AG04450 (cell line): Measurements from ENCODE around the gene TRUB1. TPM values are rescaled to one million over a fixed set of nuclear protein-coding genes. Genes with fewer than 3 reads are reported as not detected.

ENCODE experiments used
- CTCF ChIA-PET: fragments of 300-600, 350-600 bp; formaldehyde crosslinking; extraction: SDS; loops from one replicate; lab custom pipeline; 2022; ENCODE audit warnings: antibody characterized with exemption, inconsistent platforms; lab: Charles Lee
- POLR2A ChIA-PET: fragments of 350-600 bp; formaldehyde crosslinking; extraction: SDS; loops from one replicate; lab custom pipeline; 2021; ENCODE audit warnings: antibody characterized with exemption, inconsistent platforms; lab: Yijun Ruan, JAX
- DNase-seq: peaks from one replicate; pipeline ENCODE4 v3.0.0-alpha.2; 2011; ENCODE audit warnings: low read depth, low spot score
- H3K27ac ChIP-seq: one replicate; pipeline ENCODE4 v1.5.1; 2012; ENCODE audit warnings: low read depth, low read length, control low read depth
- H3K27me3 ChIP-seq: one replicate; pipeline ENCODE4 v1.6.0; 2012; ENCODE audit warnings: low read length; ENCODE audit not compliant: control insufficient read depth, insufficient read depth
- H3K4me3 ChIP-seq: 2 replicates; pipeline ENCODE4 v1.5.1; 2011; ENCODE audit warnings: mild to moderate bottlenecking, low read depth, low read length, control low read depth
- H3K9me3 ChIP-seq: 2 replicates; pipeline ENCODE4 v1.5.1; 2012; ENCODE audit warnings: low read length; ENCODE audit not compliant: control insufficient read depth, insufficient read depth
- polyA plus RNA-seq: library from polyadenylated mRNA; depleted of rRNA; stranded (reverse); fragments of >200 nt; gene quantifications from 2 replicates; pipeline ENCODE4 v1.2.3, GENCODE V29; 2011
- TF ChIP-seq, protein P1 (sequence below): IDR thresholded peaks from 2 replicates; pipeline ENCODE4 v1.5.1; 2011; ENCODE audit warnings: low read depth, low read length, control low read depth, inconsistent platforms

TRUB1 gene
- polyA plus RNA-seq, 1 experiment: 21.0 TPM

DNA sequence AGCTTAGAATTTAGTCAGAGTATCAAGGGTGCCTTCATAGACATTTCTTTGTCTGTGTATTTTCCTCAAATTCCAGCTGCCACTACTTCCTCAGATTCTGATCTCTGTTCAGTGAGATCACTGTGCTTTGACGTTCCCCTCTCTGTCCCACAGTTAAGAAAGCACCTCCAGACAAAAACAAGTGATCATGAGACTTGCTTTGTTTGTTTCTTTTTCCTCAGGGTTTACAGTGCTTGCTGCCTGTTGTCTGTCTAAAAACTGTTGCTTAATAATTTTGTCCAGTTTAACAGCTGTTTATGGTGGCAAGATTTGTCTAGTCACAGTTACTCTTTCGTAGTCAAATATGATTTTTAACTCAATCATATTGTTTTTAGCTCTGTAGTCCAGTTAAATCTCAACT, 29.1 kb downstream of the TRUB1 start:
- no peak overlapping the region for H3K4me3 ChIP-seq
- DNase-seq: peak; percentile 27
- ChIA-PET POLR2A (interaction anchor here (1.4 kb wide), 1 partner anchor 29 kb away, joined by 6 read pairs; the partner anchor contains the start of gene TRUB1), CTCF (interaction anchor here (0.6 to 1.3 kb wide), 3 partner anchors 9 to 91 kb away, joined by 3 to 4 read pairs (median 3); no protein-coding TSS in a partner anchor)
- H3K27ac ChIP-seq: no peak overlapping the region
- no peaks in the 10 kb centered on the region for H3K9me3 ChIP-seq
- TF ChIP-seq, protein P1, sequence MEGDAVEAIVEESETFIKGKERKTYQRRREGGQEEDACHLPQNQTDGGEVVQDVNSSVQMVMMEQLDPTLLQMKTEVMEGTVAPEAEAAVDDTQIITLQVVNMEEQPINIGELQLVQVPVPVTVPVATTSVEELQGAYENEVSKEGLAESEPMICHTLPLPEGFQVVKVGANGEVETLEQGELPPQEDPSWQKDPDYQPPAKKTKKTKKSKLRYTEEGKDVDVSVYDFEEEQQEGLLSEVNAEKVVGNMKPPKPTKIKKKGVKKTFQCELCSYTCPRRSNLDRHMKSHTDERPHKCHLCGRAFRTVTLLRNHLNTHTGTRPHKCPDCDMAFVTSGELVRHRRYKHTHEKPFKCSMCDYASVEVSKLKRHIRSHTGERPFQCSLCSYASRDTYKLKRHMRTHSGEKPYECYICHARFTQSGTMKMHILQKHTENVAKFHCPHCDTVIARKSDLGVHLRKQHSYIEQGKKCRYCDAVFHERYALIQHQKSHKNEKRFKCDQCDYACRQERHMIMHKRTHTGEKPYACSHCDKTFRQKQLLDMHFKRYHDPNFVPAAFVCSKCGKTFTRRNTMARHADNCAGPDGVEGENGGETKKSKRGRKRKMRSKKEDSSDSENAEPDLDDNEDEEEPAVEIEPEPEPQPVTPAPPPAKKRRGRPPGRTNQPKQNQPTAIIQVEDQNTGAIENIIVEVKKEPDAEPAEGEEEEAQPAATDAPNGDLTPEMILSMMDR: no peak
- no peaks in the 10 kb centered on the region for H3K27me3 ChIP-seq

DNA sequence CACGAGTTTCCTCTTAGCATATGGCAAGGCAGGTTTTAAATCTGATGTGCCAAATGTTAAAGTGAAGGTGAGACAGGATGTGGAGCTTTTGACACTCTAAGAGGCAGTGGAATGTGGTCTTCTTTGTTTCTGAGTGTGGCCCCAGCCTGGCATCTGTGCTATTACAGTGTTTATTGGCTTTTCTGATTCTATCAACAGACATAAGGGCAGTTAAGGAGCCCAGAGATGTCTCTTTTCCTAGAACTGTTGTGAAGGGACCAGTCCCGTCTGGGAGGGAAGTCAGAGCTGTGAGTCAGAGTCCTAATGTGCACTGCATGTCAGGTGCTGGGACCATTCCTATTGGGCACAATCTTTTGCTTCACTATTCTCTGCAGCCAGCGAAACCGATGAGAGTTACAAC, 32.5 kb downstream of the TRUB1 start:
- POLR2A ChIA-PET: no interaction called here
- H3K9me3 ChIP-seq: no peaks in the 10 kb centered on the region
- H3K4me3 ChIP-seq: no peak overlapping the region
- no peak for DNase-seq
- CTCF ChIA-PET: no interaction called here
- no peaks in the 10 kb centered on the region for H3K27me3 ChIP-seq
- TF ChIP-seq, protein P1: no peak
- H3K27ac ChIP-seq: no peak overlapping the region

DNA sequence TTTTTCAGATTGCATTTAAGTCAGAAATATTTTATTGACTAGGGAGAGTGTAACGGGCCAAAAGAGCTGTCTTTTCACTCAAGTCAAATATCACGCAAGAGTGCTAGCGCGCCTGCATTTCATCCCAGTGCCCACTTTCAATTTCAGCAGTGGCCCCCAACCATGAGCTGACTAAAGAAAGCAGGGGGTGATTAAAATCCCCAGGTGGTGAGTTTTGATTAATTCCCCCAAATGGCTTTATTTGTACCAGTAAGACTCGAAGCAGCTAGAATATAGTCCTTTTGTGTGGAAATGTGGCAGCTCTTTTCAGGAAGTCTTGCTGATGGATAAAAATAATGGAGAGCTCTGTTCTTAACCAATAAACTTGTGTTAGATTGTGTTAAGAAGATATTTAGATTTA, 35.3 kb downstream of the TRUB1 start:
- H3K27me3 ChIP-seq: no peaks in the 10 kb centered on the region
- H3K27ac ChIP-seq: no peak overlapping the region
- no peak overlapping the region for H3K4me3 ChIP-seq
- no peak for DNase-seq
- ChIA-PET CTCF (interaction anchor here (1.2 kb wide), 1 partner anchor 9 kb away, joined by 5 read pairs; no protein-coding TSS in a partner anchor), POLR2A (no interaction called here)
- H3K9me3 ChIP-seq: no peaks in the 10 kb centered on the region
- TF ChIP-seq, protein P1: no peak

DNA sequence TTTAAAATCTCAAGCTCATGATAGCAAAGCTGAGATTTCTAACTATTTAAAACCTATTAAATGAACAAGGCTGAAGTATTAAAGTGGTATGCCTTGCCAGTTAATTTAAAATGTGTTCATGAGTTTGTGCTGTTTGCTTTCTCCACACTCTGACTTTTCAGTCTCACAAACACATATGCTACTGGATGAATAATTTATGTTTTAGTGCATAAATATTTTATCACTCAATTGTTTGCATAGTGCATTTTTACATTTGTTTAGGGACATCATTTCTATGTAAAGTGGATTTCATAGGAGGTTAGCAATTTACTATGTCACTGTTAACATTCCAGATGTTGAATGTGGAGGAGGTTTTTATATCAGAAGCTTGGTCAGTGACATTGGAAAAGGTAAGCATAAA, 36.0 kb downstream of the TRUB1 start:
- POLR2A ChIA-PET: no interaction called here
- no peaks in the 10 kb centered on the region for H3K9me3 ChIP-seq
- H3K4me3 ChIP-seq: no peak overlapping the region
- no peak overlapping the region for H3K27ac ChIP-seq
- no peak for DNase-seq
- no peaks in the 10 kb centered on the region for H3K27me3 ChIP-seq
- TF ChIP-seq, protein P1: no peak
- CTCF ChIA-PET: interaction anchor here (1.2 kb wide), 1 partner anchor 10 kb away, joined by 5 read pairs; no protein-coding TSS in a partner anchor

DNA sequence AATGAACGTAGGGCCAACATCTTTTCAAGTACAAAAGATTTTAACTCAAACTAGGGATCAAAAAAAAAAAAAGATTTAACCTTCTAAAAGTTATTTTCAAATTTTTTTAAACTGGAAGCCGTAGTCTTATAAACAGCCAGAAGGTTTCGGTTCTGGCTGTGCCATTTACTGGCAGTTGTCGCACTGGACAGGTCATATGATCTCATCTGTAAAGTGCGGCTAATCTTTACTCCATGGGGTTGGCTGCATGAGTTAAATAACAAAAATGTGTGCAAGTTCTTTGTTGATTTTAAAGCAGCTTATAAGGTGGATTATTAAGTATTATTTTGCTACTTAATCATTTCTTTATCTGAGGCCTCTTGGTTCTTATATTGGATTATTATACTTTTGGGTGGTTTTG, 36.6 kb downstream of the TRUB1 start:
- Histone ChIP-seq H3K27me3 (no peaks in the 10 kb centered on the region), H3K4me3 (no peak overlapping the region), H3K27ac (no peak overlapping the region), H3K9me3 (no peaks in the 10 kb centered on the region)
- POLR2A ChIA-PET: no interaction called here
- CTCF ChIA-PET: interaction anchor here (1.2 kb wide), 1 partner anchor 10 kb away, joined by 5 read pairs; no protein-coding TSS in a partner anchor
- TF ChIP-seq, protein P1: no peak
- no peak for DNase-seq
